Suprapubic skin (tissue), 4 donors: ENCODE results near the gene CTNNA2. TPM values are rescaled to one million over a fixed set of nuclear protein-coding genes. Genes with fewer than 3 reads are reported as not detected.

Experiments
- DNase-seq, 2 donors: peaks; one replicate each; pipeline ENCODE4 v3.0.0-alpha.2; 2019; ENCODE audit warnings: low spot score in 2 of 2
- H3K27ac ChIP-seq: fragments of 200-600 bp; sonication (generic); one replicate; pipeline ENCODE4 v1.5.1; 2019
- H3K27me3 ChIP-seq: fragments of 200-600 bp; sonication (generic); one replicate; pipeline ENCODE4 v1.5.1; 2019
- H3K36me3 ChIP-seq: fragments of 200-600 bp; sonication (generic); one replicate; pipeline ENCODE4 v1.5.1; 2019
- H3K4me1 ChIP-seq: fragments of 200-600 bp; sonication (generic); one replicate; pipeline ENCODE4 v1.5.1; 2019
- H3K4me3 ChIP-seq: fragments of 200-600 bp; sonication (generic); one replicate; pipeline ENCODE4 v1.5.1; 2019; ENCODE audit warnings: mild to moderate bottlenecking
- H3K9me3 ChIP-seq: fragments of 200-600 bp; sonication (generic); one replicate; pipeline ENCODE4 v1.5.1; 2019
- CTCF ChIP-seq, 2 donors: fragments of 200-600 bp in 1 of 2; fragments of 450-650 bp in 1 of 2; sonication (generic) in 1 of 2; IDR thresholded peaks; one replicate each; pipeline ENCODE4 v1.5.1; 2016 to 2019; ENCODE audit warnings: antibody characterized with exemption in 2 of 2, mild to moderate bottlenecking in 1 of 2, moderate library complexity in 1 of 2
- EP300 ChIP-seq: sonication (generic); formaldehyde crosslinking; IDR thresholded peaks from one replicate; pipeline ENCODE4 v1.6.1; 2017; ENCODE audit warnings: antibody characterized with exemption
- POLR2A ChIP-seq, 2 donors: fragments of 450-650 bp; IDR thresholded peaks; one replicate each; pipeline ENCODE4 v1.6.1; 2017; ENCODE audit warnings: antibody characterized with exemption in 2 of 2, mild to moderate bottlenecking in 2 of 2, moderate library complexity in 2 of 2
- POLR2AphosphoS5 ChIP-seq, 3 donors: sonication (generic); formaldehyde crosslinking; IDR thresholded peaks; one replicate each; pipeline ENCODE4 v1.6.1; 2017; ENCODE audit warnings: antibody characterized with exemption in 3 of 3
- WGBS: methylation state at CpG from one replicate; pipeline ENCODE4 v1.1.5; 2018; 5-methylcytosine and 5-hydroxymethylcytosine counted together
- total RNA-seq, 4 donors: library from RNA; depleted of rRNA; stranded (reverse); fragments of >200 nt; gene quantifications; one replicate each; pipeline ENCODE4 v1.1.0, GENCODE V29; 2016

CTNNA2 gene
- total RNA-seq, 4 donors from 2014 or later = 0.15 to 0.21 TPM; not detected in 2

DNA sequence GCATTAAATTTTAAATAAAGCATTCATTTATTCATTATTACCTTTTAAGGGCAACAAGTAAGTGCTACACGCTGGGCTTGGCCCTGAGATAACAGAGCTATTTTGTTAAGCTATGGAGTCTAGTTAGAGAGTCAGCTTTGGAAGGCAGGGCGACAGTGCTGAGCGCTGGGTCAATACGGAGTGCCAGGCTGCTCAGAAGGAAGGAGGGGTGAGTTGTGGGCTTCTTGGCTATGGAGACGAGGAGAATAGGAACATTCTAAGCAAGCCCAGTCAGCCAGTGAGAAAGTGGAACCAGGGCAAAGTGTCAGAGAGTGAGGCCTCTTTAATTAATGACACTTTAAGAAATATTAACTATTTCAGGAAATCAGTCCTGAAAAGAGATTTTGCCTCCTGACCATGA is 503.3 kb downstream of the CTNNA2 start:
- 72% methylated on average over 5 of the region's 5 CpGs for WGBS
- H3K9me3 ChIP-seq = no peaks in the 10 kb centered on the region
- no peak for DNase-seq
- H3K36me3 ChIP-seq = no peaks in the 10 kb centered on the region
- no peaks in the 10 kb centered on the region for H3K4me1 ChIP-seq
- no peaks in the 10 kb centered on the region for H3K27me3 ChIP-seq
- TF ChIP-seq EP300 = no peak
- no peak for TF ChIP-seq POLR2A (IDR thresholded peaks at IDR 0.05)
- no peak for TF ChIP-seq POLR2AphosphoS5 (IDR thresholded peaks at IDR 0.05)
- TF ChIP-seq CTCF (IDR thresholded peaks at IDR 0.05) = no peak
- no peak overlapping the region for H3K27ac ChIP-seq
- no peak overlapping the region for H3K4me3 ChIP-seq

DNA sequence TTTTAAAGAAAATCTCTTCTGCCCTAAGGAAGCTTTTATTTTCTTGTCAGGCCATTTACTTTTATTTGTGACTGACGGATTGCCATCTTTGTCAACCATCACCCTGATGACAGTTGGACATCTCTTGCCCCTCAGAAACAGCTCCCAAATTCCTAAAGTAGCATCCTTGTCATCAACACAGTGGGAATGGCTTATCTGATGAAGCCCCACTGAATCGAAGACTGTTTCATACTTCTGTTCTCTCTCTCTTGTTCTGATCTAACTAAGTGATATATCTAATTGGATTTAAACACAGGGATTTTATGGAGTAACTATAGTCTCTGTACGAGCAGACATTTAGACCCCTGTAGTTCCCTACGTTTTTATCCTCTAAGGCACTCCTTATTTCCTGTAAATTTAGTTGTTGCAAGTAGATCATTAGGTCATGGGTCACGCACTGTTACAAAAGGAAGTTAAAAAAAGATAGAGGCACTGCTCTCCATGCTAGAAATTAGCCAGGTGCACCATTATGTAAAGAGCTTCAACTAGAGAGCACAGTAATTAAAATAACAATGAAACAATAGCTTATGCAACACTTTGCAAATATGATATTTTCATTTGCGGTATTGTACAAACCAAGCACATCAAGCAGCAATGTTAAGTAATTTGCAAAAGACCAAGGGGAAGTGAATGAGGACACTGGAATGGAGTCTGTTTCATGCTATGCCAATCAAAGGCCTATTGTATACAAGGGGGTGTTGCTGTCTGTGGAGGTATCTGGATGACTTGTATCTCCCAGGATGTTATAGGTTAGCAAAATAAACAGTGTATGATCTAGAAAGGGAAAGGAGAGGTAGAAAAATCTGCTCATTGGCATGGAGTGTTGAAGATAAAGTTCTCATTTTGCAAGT is 507.0 kb downstream of the CTNNA2 start:
- Histone ChIP-seq H3K4me3 (no peak overlapping the region), H3K9me3 (no peaks in the 10 kb centered on the region), H3K27ac (no peak overlapping the region), H3K27me3 (no peaks in the 10 kb centered on the region), H3K4me1 (no peaks in the 10 kb centered on the region), H3K36me3 (no peaks in the 10 kb centered on the region)
- no peak for DNase-seq
- 76% methylated on average over 6 of the region's 6 CpGs for WGBS
- TF ChIP-seq POLR2AphosphoS5 (IDR thresholded peaks at IDR 0.05) (no peak), EP300 (no peak), CTCF (IDR thresholded peaks at IDR 0.05) (no peak), POLR2A (IDR thresholded peaks at IDR 0.05) (no peak)

- no peak for TF ChIP-seq EP300
- TF ChIP-seq POLR2A (IDR thresholded peaks at IDR 0.05) = no peak
- no peak for TF ChIP-seq POLR2AphosphoS5 (IDR thresholded peaks at IDR 0.05)
- no peak for TF ChIP-seq CTCF (IDR thresholded peaks at IDR 0.05)
- no peak for DNase-seq
- no peaks in the 10 kb centered on the region for H3K4me1 ChIP-seq
- no peaks in the 10 kb centered on the region for H3K27me3 ChIP-seq
- no peaks in the 10 kb centered on the region for H3K36me3 ChIP-seq
- H3K27ac ChIP-seq = no peak overlapping the region
- 87% methylated on average over 2 of the region's 2 CpGs for WGBS
- no peak overlapping the region for H3K4me3 ChIP-seq
- H3K9me3 ChIP-seq = no peaks in the 10 kb centered on the region
These were observed 509.2 kb downstream of the CTNNA2 start for GRCh38 chr2:80022018-80022417.

DNA sequence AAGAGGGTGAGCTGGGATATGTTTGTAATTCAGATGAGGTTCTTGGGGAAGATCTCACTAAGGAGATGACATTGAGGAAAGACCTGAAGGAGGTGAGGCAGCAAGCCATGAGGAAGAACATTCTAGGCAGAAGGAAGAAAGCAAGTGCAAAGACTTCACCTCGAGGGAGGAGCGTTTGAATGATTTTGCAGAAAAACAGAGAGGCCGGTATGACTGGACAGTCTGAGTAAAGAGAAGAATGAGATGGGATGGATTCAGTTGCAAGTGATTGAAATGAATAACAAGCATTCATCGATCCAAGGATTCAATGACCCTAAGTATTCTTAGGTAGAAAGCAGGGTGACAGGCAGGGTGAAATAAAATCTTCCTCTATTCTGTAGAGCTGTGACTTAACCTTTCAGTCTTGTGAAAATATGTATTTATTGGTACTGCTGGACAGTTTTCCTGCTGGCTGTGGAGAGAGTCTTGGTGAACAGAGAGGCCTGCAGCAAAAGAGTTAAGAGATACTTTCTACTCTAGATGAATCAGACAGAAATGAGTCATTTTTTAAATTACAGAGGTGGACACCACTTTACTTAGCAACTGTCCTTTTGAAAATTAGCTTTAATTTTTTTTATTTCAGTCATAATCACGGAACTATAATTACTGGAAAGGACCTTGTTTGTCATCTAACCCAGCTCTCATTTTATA is 513.3 kb downstream of the CTNNA2 start:
- no peak overlapping the region for H3K27ac ChIP-seq
- H3K27me3 ChIP-seq = no peaks in the 10 kb centered on the region
- TF ChIP-seq POLR2A (IDR thresholded peaks at IDR 0.05) (no peak), CTCF (IDR thresholded peaks at IDR 0.05) (no peak), EP300 (no peak), POLR2AphosphoS5 (IDR thresholded peaks at IDR 0.05) (no peak)
- no peaks in the 10 kb centered on the region for H3K4me1 ChIP-seq
- no peaks in the 10 kb centered on the region for H3K9me3 ChIP-seq
- WGBS = 89% methylated on average over 5 of the region's 5 CpGs
- no peaks in the 10 kb centered on the region for H3K36me3 ChIP-seq
- DNase-seq = no peak
- no peak overlapping the region for H3K4me3 ChIP-seq

GRCh38 chr2:80028051-80028450 is 515.2 kb downstream of the CTNNA2 start:
- Histone ChIP-seq H3K9me3 (no peaks in the 10 kb centered on the region), H3K4me1 (no peaks in the 10 kb centered on the region), H3K27ac (no peak overlapping the region), H3K4me3 (no peak overlapping the region), H3K27me3 (no peaks in the 10 kb centered on the region), H3K36me3 (no peaks in the 10 kb centered on the region)
- TF ChIP-seq POLR2A (IDR thresholded peaks at IDR 0.05) (no peak), CTCF (IDR thresholded peaks at IDR 0.05) (no peak), POLR2AphosphoS5 (IDR thresholded peaks at IDR 0.05) (no peak), EP300 (no peak)
- no peak for DNase-seq
- WGBS = 88% methylated on average over 3 of the region's 3 CpGs
